DMS79 (cell line): Measurements from ENCODE around the gene PDE6A.

ENCODE experiments used
- DNase-seq: peaks from one replicate; lab custom pipeline; 2025; lab: John Stamatoyannopoulos, UW

PDE6A gene

DNA sequence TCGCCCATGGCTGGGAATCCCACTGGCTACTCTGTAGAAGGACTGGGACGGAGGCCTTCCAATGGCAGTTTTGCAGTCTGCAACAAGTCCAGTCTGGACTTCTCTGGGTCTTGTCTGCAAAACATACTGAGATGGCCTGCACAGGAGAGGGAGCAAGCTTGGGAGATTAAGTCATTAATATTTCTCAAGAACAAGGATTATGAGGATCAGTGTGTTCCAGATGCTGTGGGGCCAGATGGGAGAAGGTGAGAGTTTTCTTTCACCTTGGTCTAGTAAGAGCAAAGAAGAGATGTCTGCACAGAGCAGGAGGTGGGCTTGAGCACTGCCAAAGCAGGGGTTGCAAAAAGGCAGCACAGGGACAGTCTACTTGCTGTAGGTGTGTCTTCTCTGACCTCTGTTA is at the start of gene PDE6A:
Gene PDE6A (minus strand): TSS at position 128 of the 400 bp plus-strand sequence. CDS start 120 bp downstream, at position 8.
- DNase-seq, result no peak

DNA sequence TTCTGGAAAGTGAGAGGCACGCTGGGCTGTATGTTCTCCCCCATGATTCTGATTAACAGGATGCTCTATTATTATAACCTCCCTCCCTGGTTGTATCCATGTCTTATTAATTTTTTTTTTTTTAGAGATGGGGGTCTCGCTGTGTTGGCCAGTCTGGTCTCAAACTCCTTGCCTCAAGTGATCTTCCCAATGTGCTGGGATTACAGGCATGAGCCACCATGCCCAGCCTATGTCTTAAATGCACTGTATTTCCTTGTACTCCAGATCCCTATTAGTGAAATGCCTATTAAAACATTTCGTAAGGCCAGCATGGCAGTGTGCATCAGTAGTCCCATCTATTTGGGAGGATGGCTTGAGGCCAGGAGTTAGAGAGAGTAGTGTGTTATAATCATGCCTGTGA is 48.9 kb upstream of the PDE6A start:
- DNase-seq, result no peak

DNA sequence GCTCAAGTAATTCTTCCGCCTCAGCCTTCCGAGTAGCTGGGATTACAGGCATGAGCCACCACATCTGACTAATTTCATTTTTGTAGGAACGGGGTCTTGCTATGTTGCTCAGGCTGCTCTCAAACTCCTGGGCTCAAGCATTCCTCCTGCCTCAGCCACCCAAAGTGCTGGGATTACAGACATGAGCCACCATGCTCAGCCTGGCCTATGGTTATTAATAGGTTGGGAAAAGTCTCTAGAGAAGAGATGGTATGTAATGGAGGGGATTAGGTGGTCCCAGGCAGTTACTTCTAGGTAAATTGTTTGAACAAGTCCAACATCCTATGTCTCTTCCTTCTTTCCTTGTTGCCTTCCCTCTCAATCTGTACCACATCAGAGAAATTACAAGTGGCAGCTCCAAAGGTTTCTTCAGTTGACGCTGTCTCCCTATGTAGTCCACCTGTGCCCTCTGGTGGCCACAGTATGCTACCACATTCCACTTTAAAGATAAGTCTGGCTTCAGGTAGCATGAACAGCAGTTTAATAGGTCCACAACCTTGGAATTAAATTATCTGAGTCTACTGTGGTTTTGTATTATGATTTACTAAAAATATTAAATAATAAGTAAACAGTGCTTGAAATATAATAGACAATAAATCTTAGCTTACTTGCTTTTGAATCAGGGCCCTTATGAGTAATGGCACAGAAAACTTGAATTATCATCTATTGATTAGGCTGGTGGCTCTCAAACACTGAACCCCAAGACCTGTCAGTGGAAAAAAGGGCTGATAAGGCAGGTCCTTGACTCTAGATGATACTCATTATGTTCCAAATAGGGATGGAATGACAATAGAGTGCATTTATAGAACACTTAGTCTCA is 46.2 kb upstream of the PDE6A start:
- DNase-seq, result peak; percentile 8

DNA sequence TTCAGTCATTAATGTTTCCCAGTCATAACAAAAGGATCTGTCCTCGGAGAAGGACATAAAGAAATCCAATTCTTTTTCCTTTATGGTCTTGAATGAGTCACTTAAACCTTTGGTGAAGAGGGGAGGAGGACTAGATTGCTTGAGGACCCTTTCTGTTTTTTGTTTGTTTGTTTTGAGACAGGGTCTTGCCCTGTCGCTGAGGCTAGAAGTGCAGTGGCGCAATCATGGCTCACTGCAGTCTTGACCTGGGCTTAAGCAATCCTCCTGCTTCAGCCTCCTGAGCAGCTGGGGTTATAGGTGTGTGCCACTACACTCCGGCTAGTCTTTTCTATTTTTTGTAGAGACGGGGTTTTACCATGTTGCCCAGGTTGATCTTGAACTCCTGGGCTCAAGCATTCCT is 43.5 kb upstream of the PDE6A start:
- no peak for DNase-seq

DNA sequence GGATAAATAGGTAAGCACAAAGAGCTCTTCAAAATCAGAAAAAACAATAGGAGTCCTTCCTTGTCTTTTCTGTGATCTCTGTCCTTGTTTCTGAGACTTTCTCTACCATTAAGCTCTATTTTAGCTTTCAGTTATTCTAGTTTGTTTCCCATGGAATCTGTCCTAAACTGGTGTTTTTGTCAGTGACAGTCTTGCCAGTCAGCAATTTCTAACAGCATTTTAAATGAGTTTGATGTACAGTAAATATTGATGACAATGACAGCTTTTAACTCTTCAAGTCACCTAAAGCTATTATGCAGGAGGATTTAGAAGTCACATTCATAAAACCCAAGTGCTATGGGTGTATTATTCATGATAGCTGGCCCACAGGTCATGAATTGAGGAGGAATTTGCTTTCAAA is 37.9 kb upstream of the PDE6A start:
- DNase-seq, result no peak

DNA sequence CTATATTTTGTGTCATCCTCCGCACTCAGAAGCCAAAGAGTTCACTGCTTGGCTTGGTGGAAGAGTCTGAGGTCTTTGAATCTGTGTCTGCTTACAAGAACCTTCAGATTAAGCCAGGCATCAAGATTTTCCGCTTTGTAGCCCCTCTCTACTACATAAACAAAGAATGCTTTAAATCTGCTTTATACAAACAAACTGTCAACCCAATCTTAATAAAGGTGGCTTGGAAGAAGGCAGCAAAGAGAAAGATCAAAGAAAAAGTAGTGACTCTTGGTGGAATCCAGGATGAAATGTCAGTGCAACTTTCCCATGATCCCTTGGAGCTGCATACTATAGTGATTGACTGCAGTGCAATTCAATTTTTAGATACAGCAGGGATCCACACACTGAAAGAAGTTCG is 36.6 kb upstream of the PDE6A start:
- no peak for DNase-seq

DNA sequence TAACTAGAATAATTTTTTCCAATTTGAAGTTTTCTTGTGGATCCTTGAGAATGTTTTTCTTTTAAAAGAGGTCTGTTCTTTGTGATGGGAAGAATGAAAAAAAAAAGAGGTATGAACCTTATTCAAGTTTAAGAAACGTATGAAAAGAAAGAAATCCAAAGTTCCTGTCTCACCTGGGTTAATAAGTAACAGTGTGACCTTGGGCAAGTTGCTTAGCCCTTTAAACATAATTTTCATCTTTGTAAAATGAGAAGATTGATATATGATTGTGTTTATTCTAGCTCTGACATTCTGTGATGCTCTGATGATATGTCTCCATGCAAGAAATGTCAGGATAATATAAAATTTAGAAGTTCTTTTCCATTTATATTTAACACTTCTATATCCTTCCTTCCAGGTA is 35.3 kb upstream of the PDE6A start:
- DNase-seq, result no peak

DNA sequence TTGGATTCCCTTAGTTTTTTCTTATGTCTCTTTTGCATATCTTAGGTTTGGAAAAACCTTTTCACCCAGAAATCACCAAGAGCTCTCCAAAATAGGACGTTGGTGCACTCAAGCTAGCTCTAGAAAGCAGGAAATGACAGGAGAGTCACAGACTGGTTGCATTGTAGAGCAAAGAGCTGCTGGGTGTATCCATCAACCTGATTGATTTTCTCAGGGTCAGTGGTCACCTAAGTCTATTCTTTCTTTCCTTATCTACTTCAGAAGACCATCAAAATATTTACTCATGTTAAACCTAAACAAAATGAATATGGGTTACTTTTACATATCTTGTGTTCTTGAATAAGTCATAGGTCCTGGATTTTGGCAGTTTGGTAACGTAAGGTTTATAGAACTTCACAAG is 30.8 kb upstream of the PDE6A start:
- DNase-seq, result no peak

DNA sequence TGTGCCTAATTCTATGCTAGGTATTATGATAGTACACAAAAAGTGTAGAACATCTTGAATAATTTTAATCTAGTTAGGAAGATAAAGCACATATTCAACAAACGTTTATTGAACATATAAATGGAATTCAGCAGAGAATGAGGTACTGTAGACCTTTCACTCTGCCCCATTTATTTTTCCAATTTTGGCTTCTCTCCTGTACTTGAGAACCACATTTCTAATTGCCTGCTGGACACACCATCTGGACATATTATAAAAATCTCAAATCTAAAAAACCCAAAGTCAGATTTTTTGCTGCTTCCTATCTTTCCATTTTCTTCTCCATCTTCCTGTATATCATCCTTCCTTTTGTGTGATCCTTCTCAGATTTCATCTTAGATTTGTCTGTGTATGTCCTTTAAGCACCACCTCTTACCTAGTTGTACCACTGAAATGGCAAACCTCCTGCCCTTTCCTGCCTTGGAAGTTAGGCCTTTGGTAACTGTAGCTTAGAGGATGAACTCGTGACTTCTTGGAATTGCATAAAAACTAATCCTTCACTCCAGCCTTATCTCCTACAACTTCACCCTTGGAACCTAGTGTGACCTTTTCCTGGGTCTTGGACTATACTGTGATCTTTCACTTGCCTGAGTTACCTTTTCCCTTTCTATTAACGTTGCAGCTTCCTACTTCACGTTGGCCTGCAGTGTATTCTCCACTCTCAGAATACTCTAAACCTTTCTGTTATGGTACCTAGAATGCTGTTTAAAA is 24.8 kb upstream of the PDE6A start:
- DNase-seq, result no peak

DNA sequence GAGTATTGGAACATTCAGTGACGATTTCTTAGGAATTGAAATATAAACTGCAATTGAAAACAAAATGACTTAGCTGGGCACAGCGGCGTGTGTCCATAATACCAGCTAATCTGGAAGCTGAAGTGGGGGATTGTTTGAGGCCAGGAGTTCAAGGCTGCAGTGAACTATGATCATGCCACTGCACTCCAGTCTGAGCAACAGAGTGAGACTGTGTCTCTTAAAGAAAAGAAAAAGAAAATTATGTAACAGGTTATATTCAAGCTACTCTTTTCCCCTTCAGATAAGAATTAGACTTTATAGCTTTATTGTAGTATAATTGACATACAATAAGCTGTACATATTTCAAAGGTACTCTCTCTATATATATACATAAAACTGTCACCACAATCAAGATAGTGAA is 22.4 kb upstream of the PDE6A start:
- no peak for DNase-seq

DNA sequence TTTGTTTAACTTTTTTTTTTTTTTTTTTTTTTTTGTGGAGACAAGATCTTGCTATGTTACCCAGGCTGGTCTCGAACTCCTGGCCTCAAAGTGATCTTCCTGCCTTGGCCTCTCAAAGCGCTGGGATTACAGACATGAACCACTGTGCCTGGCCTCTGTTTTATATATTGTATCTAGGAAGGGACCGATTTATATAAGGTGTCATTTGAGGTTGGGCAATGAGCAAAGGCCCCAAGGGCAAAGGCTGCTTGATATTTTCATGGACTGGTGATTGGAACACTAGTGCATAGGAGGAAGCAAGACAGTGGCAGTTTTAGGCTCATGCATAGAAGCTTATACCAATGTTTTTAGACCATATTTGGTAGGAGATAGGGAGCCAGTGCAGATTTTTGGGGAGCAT is 19.1 kb upstream of the PDE6A start:
- no peak for DNase-seq

DNA sequence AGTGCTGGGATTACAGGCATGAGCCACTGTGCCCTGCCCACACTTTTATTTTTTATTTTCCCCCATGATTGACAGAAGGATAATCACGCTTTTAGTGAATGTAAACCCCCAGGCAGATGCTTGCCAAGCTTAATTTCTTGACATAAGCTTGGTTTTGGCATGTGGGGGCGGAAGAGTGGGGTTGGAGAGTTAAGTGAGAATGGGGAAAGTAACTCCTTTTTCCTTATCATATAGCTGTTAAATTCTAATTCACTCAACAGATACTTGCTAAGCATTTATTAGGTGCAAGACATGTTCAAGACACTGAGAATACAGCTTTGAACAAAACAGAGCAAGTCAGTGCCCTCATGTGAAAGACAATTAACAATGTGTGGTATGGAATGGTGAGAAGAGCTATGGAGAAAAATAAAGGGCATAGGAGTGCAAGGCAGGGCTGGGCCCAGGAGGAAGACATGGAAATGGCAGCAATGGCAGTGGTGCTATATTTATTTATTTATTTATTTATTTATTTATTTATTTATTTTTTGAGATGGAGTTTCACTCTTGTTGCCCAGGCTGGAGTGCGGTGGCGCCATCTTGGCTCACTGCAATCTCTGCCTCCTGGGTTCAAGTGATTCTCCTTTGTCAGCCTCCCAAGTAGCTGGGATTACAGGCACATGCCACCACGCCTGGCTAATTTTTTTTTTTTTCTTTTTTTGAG is 18.2 kb upstream of the PDE6A start:
- no peak for DNase-seq

DNA sequence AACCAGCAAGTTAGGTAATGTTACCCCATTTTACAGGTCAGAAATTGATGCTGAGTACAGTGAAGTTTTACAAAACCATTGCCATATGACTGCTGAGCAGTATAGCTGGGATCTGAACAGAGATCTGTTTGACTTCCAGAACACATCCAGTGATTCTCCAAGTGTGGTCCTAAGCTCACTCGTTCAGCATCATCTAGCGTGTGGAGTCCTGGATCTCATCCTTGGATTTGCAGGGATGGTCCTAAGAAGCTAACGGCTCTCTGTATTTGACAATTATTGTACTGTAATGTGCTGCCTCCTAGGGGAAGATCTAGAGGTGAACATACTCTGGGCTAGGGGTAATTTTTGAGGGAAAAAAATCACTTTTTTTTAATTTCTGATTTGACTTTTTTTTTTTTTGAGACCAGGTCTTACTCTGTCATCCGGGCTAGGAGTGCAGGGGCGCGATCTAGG is 17.4 kb upstream of the PDE6A start:
- no peak for DNase-seq

DNA sequence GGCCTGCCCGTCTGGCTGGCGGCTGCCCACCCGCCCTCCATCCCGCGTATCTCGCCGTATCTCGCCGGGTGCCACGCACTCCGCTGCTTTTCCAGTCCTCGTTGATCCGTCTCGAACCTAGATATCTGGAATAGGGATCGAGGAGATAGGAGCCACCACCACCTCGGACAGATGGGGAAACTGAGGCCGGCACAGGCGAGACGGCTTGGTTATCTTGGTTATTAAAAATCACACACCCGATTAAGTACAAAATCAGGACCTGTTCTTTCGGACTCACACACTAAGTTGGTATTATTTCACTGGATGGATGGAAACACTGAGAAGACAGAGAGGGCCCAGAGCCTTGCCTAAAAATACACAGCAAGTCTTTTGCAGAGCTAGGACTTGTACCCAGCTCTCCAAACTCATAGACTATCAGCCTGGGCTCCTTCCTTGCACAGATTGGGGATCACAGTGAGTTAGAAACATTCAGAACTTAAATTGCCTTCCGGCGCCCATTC is 16.6 kb upstream of the PDE6A start:
- no peak for DNase-seq

DNA sequence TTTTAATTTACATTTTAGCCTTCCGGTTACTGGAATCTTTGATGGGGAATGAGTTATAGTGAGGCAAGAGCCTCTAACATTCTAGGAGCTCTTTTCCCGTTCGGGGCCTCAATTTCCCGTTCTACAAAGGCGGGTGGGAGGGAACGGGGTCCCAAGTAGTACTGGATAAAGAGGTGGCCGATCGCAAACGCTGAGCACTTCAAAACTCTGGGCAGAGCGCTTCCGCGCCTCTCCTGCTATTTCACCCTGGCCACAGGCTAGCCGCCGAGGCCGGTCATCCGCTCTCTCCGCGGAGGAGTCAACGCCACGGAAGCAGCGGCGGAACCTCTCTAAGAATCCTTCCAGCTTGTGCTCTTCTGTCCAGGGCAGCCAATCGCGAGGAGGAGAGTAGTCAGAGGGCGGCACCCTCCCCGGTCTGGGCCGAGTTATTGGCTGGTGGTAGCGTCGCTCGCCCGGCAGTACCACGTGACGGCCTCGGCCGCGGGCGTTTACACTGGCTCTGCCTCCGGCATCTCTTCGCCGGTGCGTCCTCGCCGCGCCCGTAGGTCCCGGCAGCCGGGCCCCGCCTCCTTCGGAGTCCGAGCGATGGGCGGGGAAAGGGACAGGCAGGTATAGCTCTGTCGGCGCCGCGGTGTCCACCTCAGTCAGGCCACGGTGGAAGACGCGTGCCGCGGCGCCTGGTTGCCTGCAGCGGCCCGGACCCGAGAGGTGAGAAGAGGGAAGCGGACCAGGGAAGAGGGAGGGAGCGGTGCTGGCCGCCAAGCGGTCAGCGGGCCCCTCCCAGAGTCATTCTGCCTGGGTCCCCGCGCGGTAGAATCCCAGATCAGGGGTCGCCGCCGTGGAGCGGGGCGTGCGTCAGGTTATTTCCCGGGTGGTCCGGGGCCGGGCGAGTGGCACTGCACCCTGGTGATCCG is 15.9 kb upstream of the PDE6A start, which contains the start of gene SLC26A2:
Gene SLC26A2 (plus strand): TSS at position 487 of the 914 bp plus-strand sequence. CDS start 16,895 bp downstream, outside the sequence.
- peak; percentile 69 for DNase-seq

DNA sequence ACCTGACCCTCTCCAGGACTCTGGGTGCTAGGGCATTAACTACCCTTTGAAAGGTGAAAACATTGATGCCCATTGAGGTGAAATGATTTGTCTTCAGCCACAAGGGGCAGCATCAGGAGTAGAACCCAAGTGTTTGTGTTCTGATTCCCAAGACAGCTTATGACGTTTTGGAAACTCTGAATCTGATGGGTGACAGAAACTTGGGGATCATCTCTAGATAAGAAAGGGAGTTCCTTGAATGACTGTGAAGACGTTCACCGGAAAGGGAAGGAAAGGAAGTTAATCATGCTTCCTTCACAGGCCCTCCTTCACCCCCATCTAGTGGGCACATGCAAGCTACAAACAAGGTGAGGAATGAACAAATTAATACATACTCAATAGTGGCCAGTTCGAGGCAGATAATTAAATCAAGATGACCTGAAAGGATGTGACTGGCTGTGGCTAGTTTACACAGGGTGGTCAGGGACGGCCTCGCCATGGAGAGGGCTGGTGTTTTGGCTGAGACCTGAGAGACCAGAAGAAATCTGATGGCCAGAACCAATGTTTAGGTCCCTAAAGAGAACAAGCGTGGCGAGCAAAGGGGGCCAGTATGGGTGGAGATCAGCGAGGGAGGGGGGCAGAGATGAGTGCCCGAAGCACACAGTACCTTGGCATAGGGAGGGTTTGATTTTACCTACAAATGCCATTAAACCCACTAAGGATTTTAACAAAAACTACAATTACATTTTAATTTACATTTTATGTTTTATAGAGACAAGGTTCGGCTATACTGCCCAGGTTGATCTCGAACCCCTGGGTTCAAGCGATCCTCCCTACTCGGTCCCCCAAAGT is 15.0 kb upstream of the PDE6A start:
- DNase-seq, result no peak

DNA sequence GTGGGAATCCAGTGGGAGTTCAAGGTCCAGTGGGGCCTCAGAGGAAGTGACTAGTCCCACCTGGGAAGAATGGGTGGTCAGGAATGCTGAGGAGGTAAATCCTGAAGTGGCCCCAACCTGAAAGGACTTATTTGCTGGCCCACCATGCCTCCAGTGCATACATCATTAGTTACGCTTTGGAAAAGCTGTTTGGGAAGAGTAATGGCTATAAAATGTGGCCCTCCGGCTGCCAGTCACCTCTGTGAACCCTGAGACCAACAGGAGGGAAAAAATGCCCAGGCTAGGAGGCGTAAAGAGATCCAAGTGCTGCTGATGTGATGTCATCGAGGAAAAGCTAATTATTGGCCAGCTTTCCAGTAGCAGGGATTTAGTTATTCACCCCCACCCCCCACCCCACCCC is 13.3 kb upstream of the PDE6A start:
- DNase-seq, result no peak

DNA sequence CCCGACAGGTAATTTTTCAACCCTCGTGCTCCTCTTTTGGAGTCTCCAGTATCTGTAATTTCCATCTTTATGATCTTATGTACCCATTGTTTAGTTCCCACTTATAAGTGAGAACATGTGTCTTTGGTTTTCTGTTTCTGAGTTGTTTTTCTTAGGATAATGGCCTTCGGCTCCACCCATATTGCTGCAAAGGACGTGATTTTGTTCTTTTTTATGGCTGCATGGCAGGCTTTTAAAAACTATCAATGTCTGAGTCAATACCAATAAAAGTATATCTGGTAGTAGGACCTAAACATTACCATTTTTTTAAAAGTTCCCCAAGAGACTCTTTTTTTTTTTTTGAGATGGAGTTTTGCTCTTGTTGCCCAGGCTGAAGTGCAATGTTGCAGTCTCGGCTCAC is 12.1 kb upstream of the PDE6A start:
- no peak for DNase-seq

DNA sequence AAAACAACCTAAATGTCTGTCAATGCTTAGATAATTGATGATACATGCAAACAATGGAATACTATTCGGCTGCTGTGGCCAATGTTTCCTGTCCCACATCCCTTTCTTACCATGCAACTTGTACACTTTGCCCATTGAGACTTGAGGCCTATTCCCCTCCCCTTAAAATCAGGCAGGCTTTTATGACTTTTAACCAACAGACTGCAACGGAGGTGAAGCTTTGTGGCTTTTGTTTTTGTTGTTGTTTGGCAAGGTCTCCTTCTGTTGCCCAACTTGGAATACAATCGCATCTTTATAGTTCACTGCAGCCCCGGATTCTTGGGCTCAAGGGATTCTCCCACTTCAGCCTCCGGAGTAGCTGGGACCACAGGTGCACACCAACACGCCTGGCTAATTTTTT is 10.2 kb upstream of the PDE6A start:
- no peak for DNase-seq

DNA sequence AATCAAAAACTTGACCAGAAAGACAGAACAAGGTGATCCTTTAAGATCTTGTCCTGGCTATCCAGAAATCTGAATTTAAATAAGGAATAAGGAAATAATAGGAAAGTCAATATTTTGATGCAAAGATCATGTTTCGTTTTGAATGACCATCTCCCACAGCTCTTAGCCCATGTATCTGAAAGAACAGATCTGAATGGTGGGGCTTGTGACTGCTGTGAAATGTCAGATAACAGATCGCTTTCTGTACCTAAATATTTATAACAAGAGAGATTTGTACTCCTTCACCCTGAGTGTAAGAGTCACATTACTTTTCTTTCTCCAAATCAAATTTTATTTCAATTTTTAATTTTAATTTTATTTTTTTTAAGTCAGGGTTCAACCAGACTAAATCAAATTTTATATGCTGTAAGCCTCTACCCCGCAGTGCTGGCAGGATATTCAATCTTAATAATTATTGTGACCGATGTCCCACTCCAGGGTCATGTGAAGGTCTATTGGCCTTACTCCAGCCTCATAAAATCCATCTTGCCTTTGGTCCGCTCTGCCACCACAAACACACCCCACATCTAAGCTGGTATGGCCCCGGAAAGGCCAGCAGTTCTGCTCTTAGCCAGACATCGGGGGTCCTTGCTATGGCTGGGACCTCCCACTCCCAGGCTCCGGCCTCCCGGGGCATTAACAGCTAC is 9.0 kb upstream of the PDE6A start:
- no peak for DNase-seq
